Inferior parietal cortex (tissue), 1 donor: ENCODE measurements around the gene IL12RB1.
"Not testable (repeated sequence)": the region's sequence is repeated elsewhere in the genome, so short reads cannot be mapped to it uniquely, and the experiment has no call there.

Experiments
- DNase-seq: peaks from one replicate; pipeline ENCODE4 v3.0.0-alpha.2; 2016; ENCODE audit errors: extremely low spot score

The IL12RB1 gene

GRCh38 chr19:18046059-18046718 is 40.5 kb downstream of the IL12RB1 start:
- no peak for DNase-seq

- DNase-seq, result no peak
These were observed 41.3 kb downstream of the IL12RB1 start for GRCh38 chr19:18045307-18046050.

DNA sequence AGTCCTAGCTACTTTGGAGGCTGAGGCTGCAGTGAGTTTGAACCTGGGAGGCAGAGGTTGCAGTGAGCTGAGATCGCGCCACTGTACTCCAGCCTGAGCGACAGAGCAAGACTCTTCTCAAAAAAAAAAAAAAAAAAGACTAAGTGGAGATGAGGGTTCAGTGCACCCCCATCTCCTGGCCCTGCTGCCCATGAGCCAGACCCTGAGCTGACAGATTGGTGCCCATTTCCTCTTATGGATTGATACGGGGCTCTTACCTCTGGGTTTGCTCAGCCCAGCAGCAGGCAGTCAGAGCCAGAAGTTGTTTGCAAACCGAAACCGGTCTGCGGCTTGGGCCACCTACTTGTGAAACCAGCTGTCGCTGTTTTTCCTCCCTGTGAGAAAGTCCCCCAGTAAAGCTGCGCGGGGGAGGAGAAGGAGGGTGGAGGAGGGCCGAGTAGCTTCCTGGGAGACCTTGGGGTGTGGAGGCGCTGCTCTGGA is 41.9 kb downstream of the IL12RB1 start:
- DNase-seq, result peak; percentile 40

- DNase-seq, result no peak
These were observed 43.1 kb downstream of the IL12RB1 start for GRCh38 chr19:18043676-18044075.

DNA sequence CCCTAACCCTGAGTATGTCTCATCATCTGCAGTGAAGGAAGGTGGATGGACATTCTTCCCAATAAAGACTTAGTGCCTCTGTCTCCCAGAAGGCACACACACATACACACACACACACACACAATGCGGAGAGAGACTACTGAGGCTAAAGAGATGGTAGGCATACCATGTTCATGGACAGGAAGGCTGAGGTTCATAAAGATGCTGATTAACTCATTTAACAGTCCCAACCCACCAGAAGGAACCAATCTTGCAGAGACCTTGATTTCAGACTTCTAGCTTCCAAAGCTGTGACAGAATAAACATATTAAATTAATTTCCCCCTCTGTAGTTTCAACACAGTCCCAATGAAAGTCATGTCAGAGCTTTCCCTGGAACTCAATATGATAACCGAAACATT is 45.7 kb downstream of the IL12RB1 start:
- no peak for DNase-seq

- DNase-seq, result not testable (repeated sequence)
These were observed 54.6 kb downstream of the IL12RB1 start for GRCh38 chr19:18032102-18032501.

GRCh38 chr19:18031401-18031800 is 55.3 kb downstream of the IL12RB1 start:
- not testable (repeated sequence) for DNase-seq

- no peak for DNase-seq
These were observed 57.0 kb downstream of the IL12RB1 start for GRCh38 chr19:18029617-18030338.

GRCh38 chr19:18027151-18027550 is 59.6 kb downstream of the IL12RB1 start:
- DNase-seq, result no peak

DNA sequence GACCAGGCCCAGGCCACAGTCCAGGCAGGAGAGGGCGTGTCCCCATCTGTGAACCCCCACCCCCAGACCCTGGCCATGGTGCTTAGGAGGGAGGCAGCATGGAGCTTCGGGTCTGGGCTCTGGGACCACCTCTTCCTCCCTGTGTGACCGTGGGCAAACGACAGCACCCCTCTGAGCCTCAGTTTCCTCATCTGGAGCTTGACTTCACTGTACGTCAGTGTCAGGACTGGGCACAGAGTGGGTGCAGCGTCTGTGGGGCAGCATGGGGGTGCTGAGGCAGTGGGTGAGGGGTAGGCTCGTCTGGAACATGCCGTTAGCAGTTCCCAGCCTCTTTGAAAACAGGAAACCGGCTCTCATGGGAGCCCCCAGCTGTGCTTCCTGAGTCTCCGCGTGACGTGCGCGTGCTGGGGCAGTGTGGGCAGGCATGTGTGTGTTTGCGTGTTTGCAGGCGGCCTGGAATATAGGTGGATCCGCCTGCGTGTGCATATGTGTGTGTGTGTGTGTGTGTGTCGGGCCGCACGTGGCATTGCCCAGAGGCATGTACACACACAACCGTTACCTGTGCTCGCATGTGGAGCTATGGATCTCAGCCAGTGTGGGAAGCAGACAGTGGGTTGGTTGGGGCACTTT is 63.0 kb downstream of the IL12RB1 start:
- no peak for DNase-seq

DNA sequence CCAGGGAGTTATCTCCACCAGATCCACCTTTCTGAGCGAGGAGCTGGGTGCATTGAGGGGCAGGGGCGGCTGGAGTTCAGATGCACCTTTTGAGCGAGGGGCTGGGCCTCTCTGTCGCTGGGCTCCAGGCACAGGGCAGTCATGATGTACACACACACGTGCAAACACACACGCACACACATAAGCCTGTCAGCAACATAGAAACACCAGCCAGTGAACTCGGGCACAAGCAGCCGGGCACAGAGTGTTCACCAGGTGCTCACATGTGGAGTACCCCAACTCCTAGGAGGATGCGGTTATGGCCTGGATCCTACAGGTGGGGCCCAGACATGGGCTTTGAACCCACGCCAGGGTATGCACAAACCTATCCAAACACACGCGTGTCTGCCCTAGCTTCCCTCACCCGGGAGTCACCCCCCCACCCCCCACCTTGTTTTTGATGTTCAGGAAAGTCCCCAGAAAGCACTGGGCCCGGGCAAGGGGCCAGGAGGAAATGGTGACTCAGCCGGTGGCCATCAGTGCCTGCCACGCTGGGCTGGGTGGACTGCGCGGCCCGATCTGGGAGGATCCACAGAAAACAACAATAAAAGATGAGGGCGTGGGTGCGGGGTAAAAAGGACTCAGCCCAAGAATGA is 65.5 kb downstream of the IL12RB1 start:
- peak; percentile 76 for DNase-seq

DNA sequence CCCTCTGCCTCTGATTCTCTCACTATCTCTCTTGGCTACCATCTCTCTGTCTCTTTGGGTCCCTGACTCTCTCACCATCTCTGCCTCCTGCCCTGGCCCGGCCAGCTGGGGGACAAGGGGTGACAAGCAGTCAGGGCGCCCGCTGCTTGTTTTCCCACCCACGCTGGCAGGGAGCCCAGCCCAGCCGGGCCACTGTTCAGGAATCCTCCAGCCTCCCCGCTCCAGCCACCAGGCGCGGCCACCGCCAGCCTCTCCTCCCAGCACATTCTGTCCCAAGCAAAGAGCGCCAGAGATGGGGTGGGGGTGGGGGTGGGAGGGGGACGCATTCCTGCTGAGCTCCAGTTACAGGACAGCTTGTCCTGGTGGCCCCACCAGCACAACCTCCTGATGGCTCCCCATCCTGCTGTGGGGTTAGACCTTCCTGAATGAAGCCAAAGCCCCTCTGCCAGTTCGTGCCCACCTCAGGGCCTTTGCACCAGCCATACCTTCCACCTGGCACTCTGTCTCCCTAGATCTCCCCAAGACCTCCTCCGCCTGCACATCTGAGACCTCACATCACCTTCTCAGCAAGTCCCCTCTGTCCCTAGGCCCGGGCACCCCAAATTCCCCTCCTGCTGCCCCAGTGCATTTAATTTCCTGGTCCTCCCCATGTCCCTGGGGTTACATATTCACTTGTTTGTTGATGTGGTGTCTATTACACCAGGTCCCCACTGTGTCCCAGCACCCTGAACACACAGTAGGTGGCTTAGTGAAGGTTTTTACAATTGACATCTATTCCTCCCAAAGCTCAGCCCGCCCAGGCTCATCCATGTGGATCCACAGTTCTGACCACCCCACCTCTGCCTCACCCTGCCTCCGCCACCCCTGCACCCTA is 66.3 kb downstream of the IL12RB1 start:
- peak; percentile 73 for DNase-seq

- no peak for DNase-seq
These were observed 69.3 kb downstream of the IL12RB1 start for GRCh38 chr19:18017275-18018083.

DNA sequence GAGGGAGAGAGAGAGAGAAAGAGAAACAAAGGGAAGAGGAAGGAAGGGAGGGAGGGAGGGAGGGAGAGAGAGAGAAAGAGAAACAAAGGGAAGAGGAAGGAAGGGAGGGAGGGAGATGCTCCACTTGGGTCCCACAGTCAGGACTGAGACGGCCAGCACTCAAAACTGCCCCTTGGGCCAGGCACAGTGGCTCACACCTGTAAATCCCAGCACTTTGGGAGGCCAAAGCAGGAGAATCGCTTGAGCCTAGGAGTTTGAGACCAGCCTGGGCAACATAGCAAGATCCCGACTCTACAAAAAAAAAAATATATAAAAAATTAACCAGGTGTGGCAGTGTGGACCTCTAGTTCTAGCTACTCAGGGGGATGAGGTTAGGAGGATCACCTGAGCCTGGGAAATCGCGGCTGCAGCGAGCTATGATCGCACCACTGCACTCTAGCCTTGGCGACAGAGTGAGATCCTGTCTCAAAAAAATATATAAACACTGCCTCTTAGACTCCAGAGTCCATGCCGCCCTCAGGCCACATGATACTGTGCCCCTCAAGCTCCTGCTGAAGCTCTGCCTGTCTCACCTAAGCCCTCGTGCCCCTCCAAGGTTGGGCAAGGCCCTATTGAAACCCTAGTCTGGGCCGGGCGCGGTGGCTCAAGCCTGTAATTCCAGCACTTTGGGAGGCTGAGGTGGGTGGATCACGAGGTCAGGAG is 70.4 kb downstream of the IL12RB1 start:
- DNase-seq, result no peak

DNA sequence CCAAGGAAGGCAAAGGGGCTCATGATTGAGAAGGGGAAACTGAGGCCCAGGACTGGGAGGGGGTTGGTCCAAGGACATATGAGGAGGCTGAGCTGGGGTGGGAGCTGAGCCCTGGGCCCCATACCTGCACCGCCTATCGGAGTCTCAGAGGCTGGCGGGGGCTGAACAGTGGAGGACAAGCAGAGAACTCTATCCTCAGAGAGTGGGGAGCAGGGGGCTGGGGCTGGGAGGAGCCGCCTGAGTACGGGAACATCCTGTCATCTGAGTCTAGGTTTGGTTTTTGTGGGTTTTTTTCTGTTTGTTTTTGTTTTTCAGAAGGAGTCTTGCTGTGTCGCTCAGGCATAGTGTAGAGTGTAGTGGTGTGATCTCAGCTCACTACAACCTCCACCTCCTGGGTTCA is 72.5 kb downstream of the IL12RB1 start:
- DNase-seq, result no peak

DNA sequence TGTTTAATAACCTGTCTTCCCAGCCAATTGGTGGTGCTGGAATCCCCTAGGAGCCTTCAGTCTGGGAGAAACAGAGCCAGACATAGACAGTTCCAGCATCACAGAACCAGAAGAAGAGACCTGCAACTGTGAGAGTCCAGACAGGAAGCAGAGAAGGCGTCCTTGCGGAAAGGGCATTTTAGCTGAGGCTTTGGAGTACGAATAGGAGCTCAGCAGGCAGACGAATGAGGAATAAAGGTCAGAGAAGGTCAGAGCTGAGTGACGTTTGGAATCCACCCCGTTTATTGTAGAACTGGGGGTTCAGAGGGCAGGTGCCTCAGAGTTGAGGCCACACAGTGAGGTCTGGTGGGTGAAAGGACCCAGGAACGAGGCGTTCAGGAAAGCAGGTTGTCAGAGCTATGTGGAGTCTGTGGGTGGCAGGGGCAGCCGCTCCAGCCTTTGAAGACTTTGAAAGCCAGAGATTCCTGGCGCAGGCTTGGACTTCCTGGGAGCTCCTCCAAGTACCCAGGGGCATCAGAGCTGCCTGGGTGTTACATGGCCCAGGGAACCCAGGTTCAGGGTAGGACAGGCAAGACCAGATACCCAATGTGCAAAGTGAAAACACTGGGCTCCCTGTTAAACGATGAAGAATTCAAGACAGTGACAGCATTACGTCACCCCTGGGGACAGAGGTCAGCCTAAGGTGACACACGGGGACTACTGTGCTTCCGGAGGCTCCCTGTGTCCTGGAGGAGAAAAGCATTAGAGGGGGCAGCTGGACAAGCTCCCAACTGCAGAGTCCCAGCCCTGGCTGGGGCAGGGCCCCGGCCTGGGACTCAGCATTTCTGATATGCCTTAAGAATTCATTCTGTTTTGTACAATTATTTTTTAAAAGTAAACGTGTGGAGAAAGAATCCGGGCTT is 73.3 kb downstream of the IL12RB1 start:
- no peak for DNase-seq

DNA sequence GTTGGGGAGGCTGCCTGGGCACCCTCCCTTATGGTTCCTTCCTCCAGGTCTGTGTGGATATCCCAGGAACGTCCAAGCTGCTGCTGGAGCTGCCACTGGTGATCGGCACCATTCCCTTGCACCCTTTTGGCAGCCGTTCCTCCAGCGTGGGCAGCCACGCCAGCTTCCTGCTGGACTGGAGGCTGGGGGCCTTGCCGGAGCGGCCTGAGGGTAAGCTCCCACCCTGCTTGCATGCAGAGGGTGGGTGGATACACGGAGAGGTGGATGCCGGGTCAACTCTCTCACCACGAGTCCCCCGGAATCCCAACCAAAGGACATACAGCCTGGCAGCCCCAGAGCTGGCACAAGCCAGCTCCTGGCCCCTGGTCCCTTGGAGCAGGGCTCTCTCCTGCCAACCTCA is 76.6 kb downstream of the IL12RB1 start:
- no peak for DNase-seq

- DNase-seq, result no peak
These were observed 77.2 kb downstream of the IL12RB1 start for GRCh38 chr19:18009412-18010066.
